A549 (cell line): ENCODE results near the gene NELFB. TPM values are rescaled to one million over a fixed set of nuclear protein-coding genes. Genes with fewer than 3 reads are reported as not detected.
A peak's percentile ranks its signal among the peaks of the same experiment; 100 is the strongest.

Experiments used
- ATAC-seq, 2 experiments: fragments of 200-7000 bp in 1 of 2; fragments of >200 bp in 1 of 2; cut with Nextera tagmentation in 1 of 2; cut with Tn5 transposase in 1 of 2; 3 replicates each; pipeline versions ENCODE4 v1.8.0 to v1.9.1; 2018 to 2020; ENCODE audit warnings: mild to moderate bottlenecking in 1 of 2, moderate library complexity in 1 of 2
- CTCF ChIA-PET: fragments of 300-600 bp; sonication (Branson Sonifier 250); formaldehyde crosslinking; extraction: SDS; loops from one replicate; lab custom pipeline; 2021; ENCODE audit warnings: antibody characterized with exemption, inconsistent platforms; lab: Yijun Ruan, JAX
- POLR2A ChIA-PET: fragments of 350-600 bp; formaldehyde crosslinking; extraction: SDS; loops from one replicate; lab custom pipeline; 2021; ENCODE audit warnings: antibody characterized with exemption, inconsistent platforms; lab: Yijun Ruan, JAX
- DNase-seq, 2 experiments: peaks; one replicate each; pipeline versions ENCODE4 v3.0.0 to v3.0.0-alpha.2; 2011 to 2016; ENCODE audit warnings: low read depth in 1 of 2, low spot score in 1 of 2
- FAIRE-seq: peaks from 2 replicates; lab custom pipeline; 2011; peaks lifted over from hg19 to GRCh38; lab: Jason Lieb, UNC
- H3K27ac ChIP-seq, 2 experiments: fragments of >200 bp; sonication (Bioruptor Twin); formaldehyde crosslinking; 3 replicates each; pipeline ENCODE4 v1.5.1; 2016 to 2017
- H3K4me1 ChIP-seq: fragments of >200 bp; sonication (Bioruptor Twin); formaldehyde crosslinking; 3 replicates; pipeline ENCODE4 v1.6.1; 2016
- H3K4me2 ChIP-seq: fragments of >200 bp; sonication (Bioruptor Twin); formaldehyde crosslinking; 3 replicates; pipeline ENCODE4 v1.6.1; 2016
- H3K4me3 ChIP-seq: fragments of >200 bp; sonication (Bioruptor Twin); formaldehyde crosslinking; 3 replicates; pipeline ENCODE4 v1.5.1; 2016
- H3K9me3 ChIP-seq: fragments of >200 bp; sonication (Bioruptor Twin); formaldehyde crosslinking; 3 replicates; pipeline ENCODE4 v1.6.1; 2016
- BHLHE40 ChIP-seq: IDR thresholded peaks from 2 replicates; pipeline ENCODE4 v1.6.1; 2012; ENCODE audit warnings: low read depth, low read length, inconsistent platforms
- CBX8 ChIP-seq: fragments of 200-600 bp; sonication (generic); IDR thresholded peaks from 2 replicates; pipeline ENCODE4 v1.6.1; 2016
- CHD2 ChIP-seq: fragments of 150-350 bp; IDR thresholded peaks from 2 replicates; pipeline ENCODE4 v1.6.1; 2014; ENCODE audit warnings: low read length; ENCODE audit not compliant: partially characterized antibody
- FOXS1 ChIP-seq: fragments of 250-450 bp; sonication (Bioruptor Pico); IDR thresholded peaks from 2 replicates; pipeline ENCODE4 v1.5.0; 2020; ENCODE audit warnings: mild to moderate bottlenecking, moderate library complexity
- HEYL ChIP-seq: fragments of 250-450 bp; sonication (Bioruptor Pico); IDR thresholded peaks from 2 replicates; pipeline ENCODE4 v1.8.0; 2021; ENCODE audit warnings: mild to moderate bottlenecking, moderate library complexity
- HOXB5 ChIP-seq: fragments of 250-450 bp; sonication (Bioruptor Pico); IDR thresholded peaks from 2 replicates; pipeline ENCODE4 v1.5.0; 2020; ENCODE audit warnings: mild to moderate bottlenecking, moderate library complexity
- JUN ChIP-seq, 2 experiments: fragments of >200 bp; sonication (Bioruptor Twin); formaldehyde crosslinking; IDR thresholded peaks; 2 replicates in 1 of 2; 3 replicates in 1 of 2; pipeline ENCODE4 v1.6.1; 2016 to 2017
- KDM1A ChIP-seq: fragments of 200-600 bp; sonication (generic); IDR thresholded peaks from 2 replicates; pipeline ENCODE4 v1.6.1; 2016; ENCODE audit warnings: low read depth, mild to moderate bottlenecking
- NFE2L2 ChIP-seq: fragments of 150-350 bp; conservative IDR thresholded peaks from 2 replicates; pipeline ENCODE4 v1.6.1; 2014; ENCODE audit warnings: low read length
- NPAS2 ChIP-seq: fragments of 250-450 bp; sonication (Bioruptor Pico); IDR thresholded peaks from 2 replicates; pipeline ENCODE4 v1.8.0; 2022; ENCODE audit warnings: mild to moderate bottlenecking, moderate library complexity, borderline replicate concordance
- NR3C1 ChIP-seq: fragments of >200 bp; sonication (Bioruptor Twin); formaldehyde crosslinking; IDR thresholded peaks from 3 replicates; pipeline ENCODE4 v1.6.1; 2017
- POLR2A ChIP-seq: IDR thresholded peaks from 2 replicates; pipeline ENCODE4 v1.6.1; 2012; ENCODE audit warnings: mild to moderate bottlenecking, low read length
- RFX5 ChIP-seq: fragments of 450-650 bp; IDR thresholded peaks from 2 replicates; pipeline ENCODE4 v1.7.1; 2014; ENCODE audit warnings: antibody characterized with exemption, mild to moderate bottlenecking, moderate library complexity
- RNF2 ChIP-seq: fragments of 200-600 bp; sonication (generic); IDR thresholded peaks from 2 replicates; pipeline ENCODE4 v1.6.1; 2016; ENCODE audit warnings: low read depth, mild to moderate bottlenecking, antibody characterized with exemption, moderate library complexity, borderline replicate concordance
- SMC3 ChIP-seq: fragments of >200 bp; sonication (Bioruptor Twin); formaldehyde crosslinking; IDR thresholded peaks from 3 replicates; pipeline ENCODE4 v1.6.1; 2018; ENCODE audit warnings: inconsistent platforms
- ZC3H11A ChIP-seq: fragments of 450-650 bp; IDR thresholded peaks from 2 replicates; pipeline ENCODE4 v1.6.1; 2014; ENCODE audit warnings: antibody characterized with exemption, mild to moderate bottlenecking
- ZFP36 ChIP-seq: fragments of 450-650 bp; IDR thresholded peaks from 2 replicates; pipeline ENCODE4 v1.6.1; 2014; ENCODE audit warnings: borderline replicate concordance; ENCODE audit not compliant: partially characterized antibody
- WGBS: methylation state at CpG from one replicate; pipeline ENCODE4 v1.1.6; 2017; ENCODE audit errors: missing lambda C conversion rate; 5-methylcytosine and 5-hydroxymethylcytosine counted together
- polyA plus RNA-seq, 4 experiments: library from polyadenylated mRNA; depleted of rRNA in 3 of 4; stranded (reverse); fragments of >200 nt; fragmentation: RNase III in 1 of 4; extraction: RNeasy Plus Mini Kit Qiagen cat#74134 plus additional on column Dnase treatment in 1 of 4; gene quantifications; 2 replicates in 3 of 4; 3 replicates in 1 of 4; pipeline ENCODE4 v1.2.3, GENCODE V29; 2011 to 2017
- TF ChIP-seq, protein P1 (sequence below): fragments of 450-650 bp; IDR thresholded peaks from 2 replicates; pipeline ENCODE4 v1.6.1; 2014; ENCODE audit warnings: antibody characterized with exemption
- TF ChIP-seq, protein P2 (sequence below): IDR thresholded peaks from 2 replicates; pipeline ENCODE4 v1.6.1; 2012
- TF ChIP-seq, protein P3 (sequence below): fragments of 250-450 bp; sonication (Bioruptor Pico); IDR thresholded peaks from 2 replicates; pipeline ENCODE4 v1.5.0; 2020; ENCODE audit warnings: low read depth, mild to moderate bottlenecking, moderate library complexity
- TF ChIP-seq, protein P4 (sequence below): IDR thresholded peaks from 2 replicates; pipeline ENCODE4 v1.6.1; 2012
- TF ChIP-seq, protein P5 (sequence below): fragments of 200-600 bp; sonication (generic); IDR thresholded peaks from 2 replicates; pipeline ENCODE4 v1.6.1; 2016; ENCODE audit warnings: antibody characterized with exemption, mild to moderate bottlenecking, moderate library complexity

NELFB gene
- polyA plus RNA-seq, 2 of the 4 experiments (the other 2 are of a cell fraction): 31.8 to 45.3 TPM

DNA sequence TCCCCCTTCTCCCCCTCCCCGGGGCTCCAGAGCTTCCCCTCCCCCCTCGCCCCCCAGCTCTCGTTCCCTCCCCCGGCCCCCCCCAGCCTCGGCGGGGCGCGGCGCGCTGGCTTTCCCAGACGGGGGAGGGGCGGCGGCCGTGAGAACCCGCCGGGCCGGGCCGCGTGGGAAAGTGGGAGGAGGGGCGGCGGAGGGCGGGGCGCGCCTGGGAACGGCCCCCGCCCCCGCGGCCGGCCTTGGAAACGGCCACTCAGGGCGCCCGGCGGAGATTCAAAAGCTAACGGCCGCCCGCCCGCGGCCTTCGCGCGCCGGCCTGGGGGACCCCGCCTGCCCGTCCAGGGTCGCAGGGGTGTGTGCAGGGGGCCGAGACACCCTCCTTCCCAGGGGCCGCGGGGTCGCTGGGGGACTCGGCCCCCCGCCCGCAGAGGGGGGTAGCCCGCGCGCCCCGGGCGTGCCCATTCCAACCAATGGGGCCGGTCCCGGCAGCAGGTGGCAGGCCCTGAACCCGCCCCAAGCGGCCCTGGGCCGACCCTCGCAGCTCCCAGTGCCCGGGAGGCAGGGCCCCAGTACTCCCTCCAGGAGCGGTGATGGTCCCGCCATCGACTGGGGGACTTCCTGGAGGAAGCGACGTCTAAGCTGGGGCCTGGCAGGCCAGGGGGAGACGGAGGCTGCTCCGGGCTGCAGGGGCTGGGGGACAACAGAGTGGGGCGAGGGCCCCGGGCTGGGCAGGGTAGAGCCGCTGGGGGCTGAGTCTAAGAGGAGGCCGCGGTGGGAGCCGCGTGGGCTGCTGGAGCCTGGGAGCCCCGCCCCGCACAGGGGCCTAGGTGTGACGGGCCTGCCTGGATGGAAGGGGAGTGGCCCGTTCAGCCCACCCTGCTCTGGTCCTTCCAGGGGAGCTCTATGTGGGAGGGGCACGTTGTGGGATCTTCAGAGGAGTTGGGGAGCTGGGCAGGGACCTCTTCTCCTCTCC lies 61.2 kb downstream of the NELFB start:
- peak; percentile 75 to 76 for DNase-seq

More for the DNA sequence above, 61.2 kb downstream of the NELFB start:
- no peaks in the 10 kb centered on the region for H3K9me3 ChIP-seq
- ChIA-PET CTCF (interaction anchor here (1.4 to 2.9 kb wide), 2 partner anchors 14 to 91 kb away, joined by 3 to 17 read pairs; partner anchors contain the start of gene NRARP), POLR2A (interaction anchor here (2.2 kb wide), 1 partner anchor 14 kb away, joined by 11 read pairs; the partner anchor contains the start of gene NRARP)
- TF ChIP-seq NR3C1 (no peak), SMC3 (no peak), JUN (IDR thresholded peaks at IDR 0.05) (peak in 1 of 2 experiments; percentile 31; a peak in 1 of 5 replicates), ZC3H11A (no peak), FOXS1 (CRISPR knock-in tag) (no peak), RNF2 (no peak), HOXB5 (CRISPR knock-in tag) (no peak), BHLHE40 (no peak), KDM1A (no peak), NPAS2 (no peak), CBX8 (no peak), ZFP36 (peak; percentile 66), HEYL (CRISPR knock-in tag) (no peak), CHD2 (no peak), NFE2L2 (no peak), POLR2A (no peak), RFX5 (no peak)
- TF ChIP-seq, protein P1, sequence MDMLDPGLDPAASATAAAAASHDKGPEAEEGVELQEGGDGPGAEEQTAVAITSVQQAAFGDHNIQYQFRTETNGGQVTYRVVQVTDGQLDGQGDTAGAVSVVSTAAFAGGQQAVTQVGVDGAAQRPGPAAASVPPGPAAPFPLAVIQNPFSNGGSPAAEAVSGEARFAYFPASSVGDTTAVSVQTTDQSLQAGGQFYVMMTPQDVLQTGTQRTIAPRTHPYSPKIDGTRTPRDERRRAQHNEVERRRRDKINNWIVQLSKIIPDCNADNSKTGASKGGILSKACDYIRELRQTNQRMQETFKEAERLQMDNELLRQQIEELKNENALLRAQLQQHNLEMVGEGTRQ: no peak
- TF ChIP-seq, protein P2, sequence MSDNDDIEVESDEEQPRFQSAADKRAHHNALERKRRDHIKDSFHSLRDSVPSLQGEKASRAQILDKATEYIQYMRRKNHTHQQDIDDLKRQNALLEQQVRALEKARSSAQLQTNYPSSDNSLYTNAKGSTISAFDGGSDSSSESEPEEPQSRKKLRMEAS: peak; percentile 47
- TF ChIP-seq, protein P3, sequence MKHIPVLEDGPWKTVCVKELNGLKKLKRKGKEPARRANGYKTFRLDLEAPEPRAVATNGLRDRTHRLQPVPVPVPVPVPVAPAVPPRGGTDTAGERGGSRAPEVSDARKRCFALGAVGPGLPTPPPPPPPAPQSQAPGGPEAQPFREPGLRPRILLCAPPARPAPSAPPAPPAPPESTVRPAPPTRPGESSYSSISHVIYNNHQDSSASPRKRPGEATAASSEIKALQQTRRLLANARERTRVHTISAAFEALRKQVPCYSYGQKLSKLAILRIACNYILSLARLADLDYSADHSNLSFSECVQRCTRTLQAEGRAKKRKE (CRISPR knock-in tag): peak; percentile 44; the same call in 1 of the 2 replicates
- TF ChIP-seq, protein P4, sequence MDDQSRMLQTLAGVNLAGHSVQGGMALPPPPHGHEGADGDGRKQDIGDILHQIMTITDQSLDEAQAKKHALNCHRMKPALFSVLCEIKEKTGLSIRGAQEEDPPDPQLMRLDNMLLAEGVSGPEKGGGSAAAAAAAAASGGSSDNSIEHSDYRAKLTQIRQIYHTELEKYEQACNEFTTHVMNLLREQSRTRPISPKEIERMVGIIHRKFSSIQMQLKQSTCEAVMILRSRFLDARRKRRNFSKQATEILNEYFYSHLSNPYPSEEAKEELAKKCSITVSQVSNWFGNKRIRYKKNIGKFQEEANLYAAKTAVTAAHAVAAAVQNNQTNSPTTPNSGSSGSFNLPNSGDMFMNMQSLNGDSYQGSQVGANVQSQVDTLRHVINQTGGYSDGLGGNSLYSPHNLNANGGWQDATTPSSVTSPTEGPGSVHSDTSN: no peak
- TF ChIP-seq, protein P5, sequence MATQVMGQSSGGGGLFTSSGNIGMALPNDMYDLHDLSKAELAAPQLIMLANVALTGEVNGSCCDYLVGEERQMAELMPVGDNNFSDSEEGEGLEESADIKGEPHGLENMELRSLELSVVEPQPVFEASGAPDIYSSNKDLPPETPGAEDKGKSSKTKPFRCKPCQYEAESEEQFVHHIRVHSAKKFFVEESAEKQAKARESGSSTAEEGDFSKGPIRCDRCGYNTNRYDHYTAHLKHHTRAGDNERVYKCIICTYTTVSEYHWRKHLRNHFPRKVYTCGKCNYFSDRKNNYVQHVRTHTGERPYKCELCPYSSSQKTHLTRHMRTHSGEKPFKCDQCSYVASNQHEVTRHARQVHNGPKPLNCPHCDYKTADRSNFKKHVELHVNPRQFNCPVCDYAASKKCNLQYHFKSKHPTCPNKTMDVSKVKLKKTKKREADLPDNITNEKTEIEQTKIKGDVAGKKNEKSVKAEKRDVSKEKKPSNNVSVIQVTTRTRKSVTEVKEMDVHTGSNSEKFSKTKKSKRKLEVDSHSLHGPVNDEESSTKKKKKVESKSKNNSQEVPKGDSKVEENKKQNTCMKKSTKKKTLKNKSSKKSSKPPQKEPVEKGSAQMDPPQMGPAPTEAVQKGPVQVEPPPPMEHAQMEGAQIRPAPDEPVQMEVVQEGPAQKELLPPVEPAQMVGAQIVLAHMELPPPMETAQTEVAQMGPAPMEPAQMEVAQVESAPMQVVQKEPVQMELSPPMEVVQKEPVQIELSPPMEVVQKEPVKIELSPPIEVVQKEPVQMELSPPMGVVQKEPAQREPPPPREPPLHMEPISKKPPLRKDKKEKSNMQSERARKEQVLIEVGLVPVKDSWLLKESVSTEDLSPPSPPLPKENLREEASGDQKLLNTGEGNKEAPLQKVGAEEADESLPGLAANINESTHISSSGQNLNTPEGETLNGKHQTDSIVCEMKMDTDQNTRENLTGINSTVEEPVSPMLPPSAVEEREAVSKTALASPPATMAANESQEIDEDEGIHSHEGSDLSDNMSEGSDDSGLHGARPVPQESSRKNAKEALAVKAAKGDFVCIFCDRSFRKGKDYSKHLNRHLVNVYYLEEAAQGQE: no peak
- H3K4me3 ChIP-seq: peak overlapping the region; percentile 45
- FAIRE-seq (no peak), ATAC-seq (peak; percentile 22 to 50; a peak in 4 of 6 replicates)
- H3K27ac ChIP-seq: peak overlapping the region; percentile 88 to 96
- peaks cover 30% of the 10 kb centered on the region for H3K4me1 ChIP-seq
- WGBS: 92% methylated on average over 11 of the region's 83 CpGs
- peak overlapping the region; percentile 98 for H3K4me2 ChIP-seq
